Muscle of back (tissue), 11 donors: Measurements from ENCODE around the gene CXCL17. TPM values are rescaled to one million over a fixed set of nuclear protein-coding genes. Genes with fewer than 3 reads are reported as not detected.
A peak's percentile ranks its signal among the peaks of the same experiment; 100 is the strongest.

Experiments used
- DNase-seq, 3 donors: peaks; one replicate each; pipeline versions ENCODE4 v3.0.0 to v3.0.0-alpha.2; 2013
- polyA plus RNA-seq, 10 donors: library from polyadenylated mRNA; unstranded; fragments of 120-200 nt; gene quantifications; one replicate each; pipeline ENCODE4 v1.2.1, GENCODE V29; 2013; ENCODE audit not compliant: insufficient read length in 10 of 10

Gene CXCL17
- polyA plus RNA-seq, 10 donors: 0.79 TPM; not detected in 9

DNA sequence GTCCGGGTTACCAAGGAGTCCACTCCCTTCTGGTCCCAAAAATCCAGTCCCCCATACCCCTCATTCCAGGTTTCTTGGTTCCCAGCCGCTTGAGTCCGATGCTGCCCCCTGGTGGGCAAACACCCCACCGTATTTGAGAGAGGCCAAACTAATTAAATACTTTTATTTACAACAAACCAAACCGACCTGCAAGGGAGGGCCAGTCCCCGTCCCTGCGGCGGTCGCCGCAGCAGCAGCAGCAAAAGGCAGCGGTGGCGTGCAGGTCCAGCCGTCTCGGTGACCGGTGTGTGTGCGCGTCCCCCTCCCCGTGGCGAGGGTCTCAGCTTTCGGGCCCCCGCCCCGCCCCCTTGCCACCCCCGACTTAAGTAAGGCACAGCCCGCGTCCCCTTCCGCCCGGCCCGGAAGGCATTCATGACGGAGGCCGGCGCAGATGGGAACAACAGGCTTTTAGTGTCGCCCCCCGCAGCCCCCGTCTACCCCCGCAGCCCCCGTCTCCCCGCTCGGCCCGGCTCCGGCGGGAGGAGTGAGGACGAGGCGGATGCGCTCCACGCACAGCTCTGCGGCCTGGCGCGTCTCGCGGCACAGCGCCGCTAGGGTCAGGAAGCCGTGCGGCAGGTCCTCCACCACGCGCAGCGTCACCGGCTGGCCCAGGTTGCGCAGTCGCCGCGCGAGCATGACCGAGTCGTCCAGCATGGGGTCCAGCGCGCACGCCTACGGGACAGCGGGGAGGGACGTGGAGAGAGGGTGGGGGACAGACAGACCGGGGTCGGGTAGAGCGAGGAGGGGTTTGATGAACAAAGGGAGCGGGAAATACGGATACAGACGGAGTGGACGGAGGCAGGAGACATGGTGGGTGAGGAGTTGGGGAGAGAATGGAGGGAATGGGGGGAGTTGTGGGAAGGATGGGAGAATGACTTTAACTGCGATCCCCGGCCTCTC, 41.1 kb downstream of the CXCL17 start:
- DNase-seq: peak; percentile 62 to 91 (median 85)

DNA sequence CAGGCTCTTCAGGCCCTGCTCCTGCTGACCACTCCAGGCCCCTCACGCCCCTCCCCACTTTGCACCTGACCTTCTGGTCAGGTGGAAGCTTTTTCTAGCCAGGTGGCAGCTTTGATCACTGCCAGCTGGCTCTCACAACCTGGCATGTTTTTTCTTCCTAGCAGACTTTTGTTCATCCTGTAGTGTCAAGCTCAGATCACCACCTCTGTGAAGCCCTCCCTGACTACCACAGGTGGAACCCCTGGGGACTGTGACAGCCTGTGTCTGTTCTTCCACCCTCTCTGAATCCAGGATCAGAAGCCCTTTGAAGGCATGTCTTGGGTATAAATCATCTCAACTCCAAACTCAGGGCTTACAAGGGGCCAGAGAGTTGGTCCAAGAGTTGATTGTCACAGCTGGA, 42.3 kb downstream of the CXCL17 start:
- no peak for DNase-seq

DNA sequence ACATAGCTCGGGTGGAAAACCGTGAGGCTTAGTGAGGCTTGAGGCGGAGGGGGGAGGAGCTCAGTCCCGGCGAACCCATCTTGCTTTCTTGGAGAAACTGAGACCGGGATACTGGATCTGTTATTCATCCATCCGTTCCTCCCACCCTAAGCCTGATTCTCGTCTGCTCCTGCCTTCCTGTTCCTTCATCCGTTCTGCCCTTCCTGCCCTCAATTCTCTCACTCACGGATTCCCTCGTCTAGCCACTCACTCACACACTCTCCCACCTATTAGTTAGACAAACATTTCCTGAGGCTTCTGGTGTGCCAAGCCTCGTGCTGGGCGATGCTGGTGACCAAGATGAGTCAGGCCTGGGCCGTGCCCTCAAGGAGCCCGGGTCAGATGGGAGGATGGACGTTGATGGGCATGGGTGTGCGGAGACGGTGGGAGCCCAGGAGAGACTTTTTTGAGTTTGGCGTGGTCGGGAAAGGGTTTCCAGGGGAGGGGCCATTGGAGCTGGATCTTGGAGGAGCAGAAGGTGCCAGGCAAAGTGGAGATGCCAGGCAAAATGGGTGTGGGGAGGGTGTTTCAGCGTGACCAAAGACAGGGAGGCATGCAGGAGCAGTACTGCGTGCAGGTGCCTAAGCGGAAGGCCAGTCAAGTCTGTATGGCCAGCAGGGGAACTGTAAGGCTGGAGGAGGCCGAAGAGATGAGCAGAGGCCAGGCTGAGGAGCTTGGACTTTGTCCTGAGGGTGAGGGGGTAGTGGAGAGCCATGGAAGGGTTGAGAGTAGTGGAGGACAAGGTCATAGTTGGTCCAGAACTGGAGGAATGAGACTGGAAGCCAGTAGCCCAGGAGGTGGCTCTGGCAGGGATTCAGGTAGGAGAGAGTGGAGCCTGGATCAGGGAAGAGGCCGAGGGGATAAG, 45.2 kb downstream of the CXCL17 start:
- DNase-seq: no peak

DNA sequence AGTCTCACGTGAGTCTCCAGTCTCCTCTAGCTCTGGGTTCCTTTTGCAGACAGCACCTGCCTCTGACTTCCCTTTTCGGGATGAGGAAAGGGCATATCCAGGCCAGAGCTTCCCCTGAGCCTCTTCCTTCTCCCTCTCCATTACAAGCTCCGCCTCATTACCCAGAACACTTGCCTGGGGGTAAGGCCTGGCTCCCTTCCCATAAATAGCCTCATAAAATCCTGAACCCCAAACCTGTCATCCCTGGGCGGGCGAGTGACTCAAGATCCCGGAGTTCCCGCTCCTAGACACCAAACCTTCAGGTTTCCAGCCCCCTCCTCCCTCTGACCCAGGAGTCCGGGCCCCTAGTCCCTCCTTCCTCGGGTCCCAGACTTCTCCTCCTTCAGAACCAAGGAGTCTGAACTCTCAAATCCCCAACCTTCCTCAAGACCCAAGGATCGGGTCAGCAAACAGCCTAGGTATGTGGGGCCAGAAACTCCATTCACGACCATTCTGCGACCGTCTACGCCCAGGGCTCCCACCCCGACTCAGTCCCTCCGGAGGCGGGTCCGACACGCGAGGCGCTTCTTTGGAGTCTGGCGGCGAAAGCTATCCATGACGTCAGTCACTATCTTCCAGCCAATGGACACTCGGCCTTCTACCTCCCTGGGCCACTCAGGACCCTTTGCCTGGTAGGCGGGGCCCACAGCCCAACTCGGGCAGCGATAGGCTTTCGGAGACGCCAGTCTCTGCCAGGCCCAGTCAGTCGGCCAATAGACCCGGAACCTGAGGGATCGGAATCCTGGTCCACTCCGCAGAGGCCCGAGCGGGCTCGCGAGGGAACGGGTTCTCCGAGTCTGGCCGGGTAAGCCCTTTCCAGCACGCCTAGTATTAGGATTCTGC, 46.1 kb downstream of the CXCL17 start:
- DNase-seq: peak; percentile 99 to 100 (median 99)

DNA sequence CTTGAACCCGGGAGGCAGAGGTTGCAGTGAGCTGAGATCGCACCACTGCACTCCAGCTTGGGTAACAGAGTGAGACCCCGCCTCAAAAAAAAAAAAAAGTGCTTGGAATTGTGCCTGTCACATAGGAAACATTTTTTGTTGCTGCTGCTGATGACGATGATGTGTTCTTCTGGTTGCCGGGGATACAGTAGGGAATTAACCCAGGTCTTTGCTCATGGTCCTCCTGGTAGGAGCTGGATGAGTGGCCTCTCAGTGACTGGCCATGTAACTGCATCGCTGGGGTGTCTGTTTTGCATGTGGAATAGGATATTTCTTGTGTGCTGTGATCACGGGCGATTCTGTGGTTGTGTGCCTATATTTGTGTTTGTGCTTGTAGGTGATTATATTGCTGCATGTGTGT, 48.0 kb downstream of the CXCL17 start:
- DNase-seq: no peak

DNA sequence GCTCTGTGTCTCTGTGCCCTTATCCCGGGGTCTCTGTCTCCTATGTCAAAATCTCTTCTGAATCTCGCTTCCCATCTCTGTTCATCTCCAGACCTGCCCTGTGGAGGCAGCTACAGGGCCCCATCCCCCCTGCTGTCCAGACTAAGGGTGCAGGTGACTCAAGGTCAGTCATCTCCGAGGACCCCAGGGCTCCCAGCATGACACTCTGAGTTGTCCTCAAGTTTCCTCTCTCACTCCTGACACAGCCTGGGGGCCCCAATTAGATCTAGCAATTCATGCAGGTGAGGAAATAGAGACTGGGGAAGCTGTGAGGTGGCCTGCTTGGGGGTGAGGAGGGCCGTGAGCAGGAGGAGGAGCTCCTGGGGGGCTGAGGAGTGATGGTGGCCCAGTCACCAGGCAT, 50.6 kb downstream of the CXCL17 start:
- DNase-seq: no peak

DNA sequence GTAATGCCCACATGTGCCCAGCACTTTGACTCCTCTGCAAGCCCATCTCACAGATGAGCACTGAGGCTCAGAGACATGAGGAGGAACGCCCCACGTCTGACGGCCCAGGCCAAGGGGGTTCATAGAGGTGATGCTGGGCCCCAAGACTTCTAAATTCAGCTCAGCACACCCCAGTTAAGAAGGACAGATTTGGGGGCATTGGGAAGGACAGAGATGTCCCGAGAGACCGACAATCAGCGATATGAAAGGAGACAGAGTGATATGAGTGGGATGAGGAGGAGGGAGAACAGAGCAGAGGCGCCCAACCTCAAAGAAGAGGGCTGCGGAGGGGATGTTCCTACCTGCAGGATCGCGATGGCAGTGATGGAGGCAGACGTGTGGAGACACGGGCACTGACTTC, 52.8 kb downstream of the CXCL17 start, which contains the start of gene CNFN:
Gene CNFN, minus strand, starts transcription at position 399 of the 400 bp plus-strand sequence. CDS start 1,260 bp downstream, outside the sequence.
- DNase-seq: no peak

DNA sequence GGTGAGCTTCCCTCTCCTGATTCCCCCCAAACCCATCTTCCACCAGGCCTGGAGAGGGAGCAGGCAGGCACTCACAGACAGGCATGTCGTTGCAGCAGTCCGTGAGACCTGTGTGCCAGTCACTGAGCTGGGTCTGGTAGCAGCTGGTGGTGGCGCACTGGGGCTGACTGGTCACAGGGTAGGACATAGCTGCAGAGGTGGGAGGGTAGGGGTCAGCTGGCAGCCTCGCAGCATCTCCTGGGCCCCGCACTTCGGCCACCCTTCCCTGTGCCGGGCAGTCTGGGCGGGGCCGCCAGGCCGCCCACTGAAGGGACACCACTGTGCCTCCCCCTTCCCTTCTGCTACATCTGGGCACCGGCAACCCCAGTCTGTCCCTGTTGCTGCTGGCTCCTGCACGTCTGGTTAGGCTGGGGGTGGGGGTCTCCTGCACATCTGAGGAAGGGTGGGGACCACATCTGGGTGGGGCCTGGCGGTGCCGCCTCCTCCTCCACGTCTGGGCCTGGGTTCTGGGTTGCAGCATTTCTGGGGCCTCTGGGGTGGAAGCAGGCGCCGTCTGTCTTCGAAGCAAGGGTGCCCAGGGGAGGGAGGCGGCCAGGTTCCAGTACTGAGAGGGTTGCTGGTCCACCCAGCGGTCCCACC, 53.8 kb downstream of the CXCL17 start:
- DNase-seq: no peak

DNA sequence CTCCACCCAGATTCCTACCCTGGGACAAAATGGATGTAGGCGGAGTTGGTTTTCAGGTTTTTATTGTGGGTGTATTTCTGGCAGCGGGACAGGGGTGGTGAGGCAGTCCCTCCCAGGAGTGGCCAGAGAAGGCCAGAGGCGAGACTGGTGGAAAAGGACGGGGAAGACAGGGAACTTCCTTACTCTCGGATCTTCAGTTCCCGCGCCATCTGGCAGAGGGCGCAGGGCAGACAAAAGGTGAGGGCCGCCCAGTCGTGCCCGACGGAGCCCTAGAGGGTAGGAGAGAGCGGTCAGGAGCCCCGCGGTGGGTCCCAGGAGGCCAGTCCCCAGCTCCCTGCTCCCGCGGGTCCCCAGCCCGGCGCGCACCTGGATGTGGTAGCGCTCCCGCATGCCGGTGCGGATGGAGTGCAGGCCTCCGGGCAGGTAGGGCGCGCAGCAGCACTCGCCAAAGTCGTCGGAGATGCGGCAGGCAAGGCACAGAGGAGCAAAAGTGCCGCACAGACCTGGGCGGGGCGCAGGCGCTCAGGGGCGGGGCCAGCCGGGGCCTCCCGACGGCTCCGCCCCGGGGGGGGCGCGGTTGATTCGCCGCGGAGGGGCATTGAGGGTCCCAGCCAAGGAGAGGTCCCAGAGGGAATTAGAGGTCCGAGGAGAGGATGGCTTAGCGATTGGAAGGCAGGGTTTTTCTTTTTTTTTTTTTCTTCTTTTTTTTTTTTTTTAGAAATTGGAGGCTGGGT, 55.6 kb downstream of the CXCL17 start:
- peak; percentile 20 to 67 (median 53) for DNase-seq

DNA sequence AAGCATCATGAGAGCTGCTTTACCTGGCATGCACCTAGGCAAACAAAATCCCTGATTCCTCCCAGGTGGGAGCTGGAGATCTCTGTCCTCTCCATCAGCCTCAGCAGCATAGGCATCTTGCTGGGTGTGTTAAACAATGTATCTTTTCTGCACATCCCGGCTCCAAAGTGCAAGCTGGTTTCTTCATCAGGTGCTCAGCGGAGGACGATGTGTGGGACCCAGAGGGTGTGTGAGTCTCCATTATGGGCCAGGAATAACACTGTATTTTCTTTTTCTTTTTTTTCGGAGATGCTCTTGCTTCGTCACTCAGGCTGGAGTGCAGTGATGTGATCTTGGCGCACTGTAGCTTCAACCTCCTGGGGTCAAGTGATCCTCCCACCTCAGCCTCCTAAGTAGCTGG, 62.6 kb downstream of the CXCL17 start:
- no peak for DNase-seq

Other genes starting within 250 kb of the CXCL17 start
- 10 to 100 TPM in 9 of 10 donors, 1 to 10 TPM in 1; 9.6 to 14.8 (median 12.8) TPM for gene DEDD2, start 225.3 kb downstream of the CXCL17 start, polyA plus RNA-seq
- 1 to 10 TPM; 4.5 to 8.5 (median 5.9) TPM for gene ZNF526, start 222.6 kb downstream of the CXCL17 start, polyA plus RNA-seq
- gene GSK3A, start 200.3 kb downstream of the CXCL17 start, polyA plus RNA-seq: 10 to 100 TPM; 34.4 to 49.0 (median 42.1) TPM
- 10 to 100 TPM; 28.5 to 46.1 (median 38.4) TPM for gene ERF, start 187.8 kb downstream of the CXCL17 start, polyA plus RNA-seq
- 10 to 100 TPM; 26.8 to 42.2 (median 35.7) TPM for gene CIC, start 173.7 kb downstream of the CXCL17 start, polyA plus RNA-seq
- gene PRR19, start 140.8 kb downstream of the CXCL17 start, polyA plus RNA-seq: 1 to 10 TPM in 4 of 10 donors, under 1 TPM in 6; 0.47 to 1.8 (median 0.78) TPM
- 10 to 100 TPM; 20.0 to 43.7 (median 29.7) TPM for gene PAFAH1B3, start 140.3 kb downstream of the CXCL17 start, polyA plus RNA-seq
- under 1 TPM; 0.16 to 0.56 (median 0.30) TPM for gene TMEM145, start 129.6 kb downstream of the CXCL17 start, polyA plus RNA-seq
- 10 to 100 TPM; 20.6 to 33.2 (median 26.3) TPM for gene MEGF8, start 117.3 kb downstream of the CXCL17 start, polyA plus RNA-seq
- gene CNFN, start 52.6 kb downstream of the CXCL17 start, polyA plus RNA-seq: under 1 TPM in 3 of 10 donors, not detected in 7; 0.42 to 0.79 (median 0.59) TPM
- gene LIPE, start 15.6 kb downstream of the CXCL17 start, polyA plus RNA-seq: 10 to 100 TPM in 2 of 10 donors, 1 to 10 TPM in 8; 5.4 to 12.1 (median 7.6) TPM
- gene CEACAM1, start 85.5 kb upstream of the CXCL17 start, polyA plus RNA-seq: 1 to 10 TPM in 9 of 10 donors, under 1 TPM in 1; 0.79 to 3.7 (median 2.0) TPM
- gene CEACAM8, start 152.0 kb upstream of the CXCL17 start, polyA plus RNA-seq: under 1 TPM in 7 of 10 donors, not detected in 3; 0.12 to 0.50 (median 0.20) TPM